ENCODE measurements around the gene GORASP1. TPM values are rescaled to one million over a fixed set of nuclear protein-coding genes. Genes with fewer than 3 reads are reported as not detected.

The GORASP1 gene
- total and polyA plus RNA-seq, 2 of the 13 experiments (the other 11 are each of a cell fraction or from before 2014, with no cell fraction given), result 36.4 to 39.8 TPM

- Histone ChIP-seq H3K4me1 (ENCODE audit: insufficient read depth, low read length) (no peaks in the 10 kb centered on the region), H3K4me3 (replicated peaks in 1 of 3; ENCODE audit: insufficient read depth in 1 of 3, low read depth in 2 of 3, low read length in 3 of 3) (no peak overlapping the region), H3K36me3 (replicated peaks in 1 of 2; ENCODE audit: control insufficient read depth in 1 of 2, insufficient read depth in 2 of 2, low read length in 2 of 2) (peaks cover 11 to 82% of the 10 kb centered on the region in 2 experiments; a peak in 4 of 5 replicates), H3K9me3 (ENCODE audit: low read length) (no peaks in the 10 kb centered on the region), H2AFZ (ENCODE audit: low read length) (no peak overlapping the region), H3K9ac (ENCODE audit: insufficient read depth, low read depth, low read length) (no peak overlapping the region), H4K20me1 (ENCODE audit: insufficient read depth, low read length) (no peaks in the 10 kb centered on the region), H3K79me2 (ENCODE audit: insufficient read depth, low read length) (no peaks in the 10 kb centered on the region), H3K27ac (ENCODE audit: extremely low read length, insufficient read depth, low read length) (no peak overlapping the region), H3K27me3 (ENCODE audit: control insufficient read depth in 1 of 2, insufficient read depth in 2 of 2, low read length in 2 of 2) (no peaks in the 10 kb centered on the region), H3K4me2 (ENCODE audit: low read depth, low read length) (no peak overlapping the region)
- no TSS peak for BruUV-seq (replicated peaks)
- intact Hi-C loops (cut with micrococcal nuclease; ENCODE audit: unreplicated experiment) (no loop called here), in situ Hi-C loops (cut with HindIII; ENCODE audit: extremely low pct_ligation_motif_present, low pct_unique_long_range_greater_than_20kb) (no loop called here)
- ChIA-PET POLR2A (no interaction called here), CTCF (ENCODE audit: low intra/inter-chr PET ratio, low total read pairs) (no interaction called here)
- ATAC-seq (no peak), FAIRE-seq (no peak), DNase-seq (ENCODE audit: low spot score) (no peak)
- 93% methylated on average over 3 of the region's 3 CpGs for WGBS (ENCODE audit: low lambda C conversion rate)
- no peak for TF ChIP-seq WIZ (CRISPR knock-in tag; IDR thresholded peaks at IDR 0.05)
- TF ChIP-seq AKNA (CRISPR knock-in tag; IDR thresholded peaks at IDR 0.05; ENCODE audit: borderline replicate concordance), result no peak
- no peak for TF ChIP-seq ZBTB33 (CRISPR knock-in tag; IDR thresholded peaks at IDR 0.05)
- no peak for TF ChIP-seq KDM3A (CRISPR knock-in tag; IDR thresholded peaks at IDR 0.05; ENCODE audit: low read depth)
These were observed 18.5 kb downstream of the GORASP1 start for GRCh38 chr3:39088889-39089288.
